ENCODE data around the gene CALCOCO1. TPM values are rescaled to one million over a fixed set of nuclear protein-coding genes. Genes with fewer than 3 reads are reported as not detected.

The CALCOCO1 gene, protein sequence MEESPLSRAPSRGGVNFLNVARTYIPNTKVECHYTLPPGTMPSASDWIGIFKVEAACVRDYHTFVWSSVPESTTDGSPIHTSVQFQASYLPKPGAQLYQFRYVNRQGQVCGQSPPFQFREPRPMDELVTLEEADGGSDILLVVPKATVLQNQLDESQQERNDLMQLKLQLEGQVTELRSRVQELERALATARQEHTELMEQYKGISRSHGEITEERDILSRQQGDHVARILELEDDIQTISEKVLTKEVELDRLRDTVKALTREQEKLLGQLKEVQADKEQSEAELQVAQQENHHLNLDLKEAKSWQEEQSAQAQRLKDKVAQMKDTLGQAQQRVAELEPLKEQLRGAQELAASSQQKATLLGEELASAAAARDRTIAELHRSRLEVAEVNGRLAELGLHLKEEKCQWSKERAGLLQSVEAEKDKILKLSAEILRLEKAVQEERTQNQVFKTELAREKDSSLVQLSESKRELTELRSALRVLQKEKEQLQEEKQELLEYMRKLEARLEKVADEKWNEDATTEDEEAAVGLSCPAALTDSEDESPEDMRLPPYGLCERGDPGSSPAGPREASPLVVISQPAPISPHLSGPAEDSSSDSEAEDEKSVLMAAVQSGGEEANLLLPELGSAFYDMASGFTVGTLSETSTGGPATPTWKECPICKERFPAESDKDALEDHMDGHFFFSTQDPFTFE
- 80.9 to 96.6 TPM (median 86.9 TPM) in 3 replicates for total RNA-seq
- long read RNA-seq, transcript CALCOCO1-218 (15 exons, 2,291 nt), result major isoform, 49 of 85 reads
- long read RNA-seq, partial matches to known transcripts, result 12 of 85 reads
- long read RNA-seq, other reads (novel, unspliced or antisense), result 23 of 85 reads

DNA sequence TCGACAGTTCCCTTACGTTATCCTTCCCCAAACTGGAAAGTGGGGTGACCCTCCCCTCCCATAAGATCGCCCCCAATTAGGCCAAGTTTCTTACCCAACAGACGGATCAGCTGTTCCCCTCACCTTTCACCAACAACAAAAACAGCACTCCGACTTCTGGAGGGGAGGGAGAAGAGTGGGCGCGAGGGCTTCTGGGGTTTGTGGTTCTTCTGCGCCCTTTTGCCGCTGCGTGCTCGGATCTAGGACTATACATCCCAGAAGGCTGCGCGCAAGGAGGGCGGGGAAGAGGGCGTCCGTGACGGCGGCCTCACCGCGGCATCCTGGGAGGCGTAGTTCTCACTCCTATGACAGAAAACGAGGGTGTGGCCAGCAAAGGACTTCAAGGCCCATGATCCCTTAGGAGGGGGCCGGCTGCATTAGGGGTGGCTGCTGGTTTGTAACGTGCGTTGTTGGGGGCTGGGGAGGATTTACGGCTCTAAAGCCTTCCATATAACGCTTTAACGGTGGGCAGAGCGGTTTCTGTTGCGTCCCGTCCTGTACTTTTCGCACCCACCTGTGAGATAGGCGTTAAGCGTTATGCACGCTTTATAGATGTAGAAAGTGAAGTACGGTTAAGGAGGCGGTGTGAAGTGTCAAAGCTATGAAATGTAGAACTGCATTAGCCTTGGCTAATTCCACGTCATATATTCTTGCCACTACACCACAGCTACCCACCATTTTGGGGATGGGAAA lies at the start of gene CALCOCO1:
TSS of gene CALCOCO1 (minus strand) at position 143 of the 732 bp plus-strand sequence. CDS start 2,210 bp downstream, outside the sequence.
- Mint-ChIP-seq H3K36me3 (ENCODE audit: low read depth) (peaks cover 17% of the 10 kb centered on the region), H3K4me1 (ENCODE audit: low read depth) (peaks cover 30% of the 10 kb centered on the region), H3K4me3 (ENCODE audit: unreplicated experiment) (peak within 1 kb of the TSS; percentile 99), H3K27me3 (ENCODE audit: low read depth) (peaks cover 2% of the 10 kb centered on the region), H3K9me3 (ENCODE audit: low read depth) (no peaks in the 10 kb centered on the region), H3K27ac (ENCODE audit: unreplicated experiment) (peak within 1 kb of the TSS; percentile 94)
- no peak for TF ChIP-seq CTCF (IDR thresholded peaks at IDR 0.05)
- DNase-seq (ENCODE audit: low spot score), result peak; percentile 98

DNA sequence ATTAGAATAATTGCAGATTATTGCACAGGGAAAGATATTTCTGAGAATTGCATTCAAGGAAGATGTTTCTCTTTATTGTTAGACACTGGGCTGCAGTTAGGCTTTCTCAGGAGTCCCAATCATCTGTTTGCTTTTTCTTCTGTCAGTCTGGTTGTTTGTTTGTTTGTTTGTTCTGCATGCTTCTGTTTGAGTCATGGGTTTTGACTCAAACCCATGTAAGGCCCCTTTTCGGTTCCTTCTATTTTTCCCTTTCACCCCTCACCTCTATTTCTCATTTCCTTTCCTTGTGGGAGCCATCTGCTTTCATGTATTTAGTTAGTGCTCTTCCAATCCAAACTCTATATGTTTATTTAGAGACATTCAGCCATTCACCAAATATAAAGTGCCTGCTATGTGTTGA lies 49.6 kb upstream of the CALCOCO1 start:
- Mint-ChIP-seq H3K9me3 (ENCODE audit: low read depth) (no peaks in the 10 kb centered on the region), H3K36me3 (ENCODE audit: low read depth) (peaks cover 1% of the 10 kb centered on the region), H3K27me3 (ENCODE audit: low read depth) (peaks cover 55% of the 10 kb centered on the region), H3K4me3 (ENCODE audit: unreplicated experiment) (no peak overlapping the region), H3K27ac (ENCODE audit: unreplicated experiment) (no peak overlapping the region), H3K4me1 (ENCODE audit: low read depth) (no peaks in the 10 kb centered on the region)
- no peak for TF ChIP-seq CTCF (IDR thresholded peaks at IDR 0.05)
- no peak for DNase-seq (ENCODE audit: low spot score)

DNA sequence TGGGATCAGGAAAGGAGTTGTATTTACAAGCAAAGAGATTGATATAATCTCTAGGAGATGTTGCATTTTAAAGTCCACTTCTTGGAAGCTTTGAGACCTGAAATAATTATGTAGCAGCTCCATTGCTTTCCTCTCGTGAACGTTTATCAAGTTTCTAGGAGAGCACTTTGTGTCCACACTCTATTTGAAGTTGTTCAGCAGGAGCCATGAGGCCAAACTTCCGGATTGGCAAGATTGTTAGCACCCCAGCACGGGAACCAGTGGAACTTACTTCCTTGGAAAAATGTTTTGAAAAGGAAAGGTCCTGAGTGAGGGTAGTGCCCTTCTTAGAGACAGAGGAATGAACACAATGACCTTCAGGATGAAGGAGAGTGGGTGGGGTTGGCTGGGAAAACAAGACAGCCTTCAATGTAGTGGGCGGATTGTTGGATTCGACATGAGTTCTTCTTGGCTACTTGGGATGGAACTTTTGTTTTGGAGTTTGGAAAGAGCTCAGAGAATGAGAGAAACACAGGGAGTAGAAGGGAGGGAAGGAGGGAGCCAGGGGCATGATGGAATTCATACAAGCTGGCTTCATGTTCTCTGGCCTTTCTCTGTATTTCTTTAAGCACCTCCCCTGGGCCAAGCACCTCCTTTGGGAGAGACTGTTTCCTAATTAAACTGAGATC lies 48.4 kb upstream of the CALCOCO1 start:
- Mint-ChIP-seq H3K36me3 (ENCODE audit: low read depth) (peaks cover 1% of the 10 kb centered on the region), H3K27me3 (ENCODE audit: low read depth) (peaks cover 42% of the 10 kb centered on the region), H3K4me3 (ENCODE audit: unreplicated experiment) (no peak overlapping the region), H3K27ac (ENCODE audit: unreplicated experiment) (no peak overlapping the region), H3K4me1 (ENCODE audit: low read depth) (no peaks in the 10 kb centered on the region), H3K9me3 (ENCODE audit: low read depth) (no peaks in the 10 kb centered on the region)
- no peak for DNase-seq (ENCODE audit: low spot score)
- no peak for TF ChIP-seq CTCF (IDR thresholded peaks at IDR 0.05)

DNA sequence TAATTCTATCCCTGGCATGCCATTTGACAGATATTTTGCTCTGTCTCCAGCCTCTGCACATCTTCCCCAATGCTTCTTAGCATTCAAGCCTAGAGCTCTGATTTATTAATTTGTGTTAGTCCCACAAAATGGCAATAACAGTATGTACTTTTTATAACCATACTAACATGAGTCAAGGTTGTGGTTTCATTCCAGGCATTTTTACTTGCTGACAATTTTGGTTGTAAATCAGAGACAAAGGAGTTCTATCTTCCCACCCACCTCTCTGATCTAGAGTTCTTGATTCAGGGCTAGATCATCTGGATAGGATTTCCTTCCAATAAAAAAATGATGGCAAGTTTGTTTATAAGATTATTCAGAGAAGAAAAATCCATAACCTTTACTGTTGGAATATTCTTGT lies 43.0 kb upstream of the CALCOCO1 start:
- peaks cover 23% of the 10 kb centered on the region for H3K27me3 Mint-ChIP-seq (ENCODE audit: low read depth)
- DNase-seq (ENCODE audit: low spot score), result no peak
- no peak for TF ChIP-seq CTCF (IDR thresholded peaks at IDR 0.05)
- H3K27ac Mint-ChIP-seq (ENCODE audit: unreplicated experiment), result no peak overlapping the region
- H3K36me3 Mint-ChIP-seq (ENCODE audit: low read depth), result peaks cover 1% of the 10 kb centered on the region
- no peaks in the 10 kb centered on the region for H3K9me3 Mint-ChIP-seq (ENCODE audit: low read depth)
- no peak overlapping the region for H3K4me3 Mint-ChIP-seq (ENCODE audit: unreplicated experiment)
- H3K4me1 Mint-ChIP-seq (ENCODE audit: low read depth), result peaks cover 12% of the 10 kb centered on the region

All from chondrocyte (in vitro differentiated cells).